Upper lobe of right lung (tissue), 1 donor: ENCODE results near the gene FAM241A. TPM values are rescaled to one million over a fixed set of nuclear protein-coding genes. Genes with fewer than 3 reads are reported as not detected.
"Not testable (repeated sequence)": the region's sequence is repeated elsewhere in the genome, so short reads cannot be mapped to it uniquely, and the experiment has no call there.

Experiments used
- ATAC-seq: fragments of 200-7000 bp; cut with Tn5 transposase; one replicate; pipeline ENCODE4 v1.9.1; 2020; ENCODE audit warnings: mild to moderate bottlenecking, moderate library complexity
- DNase-seq: peaks from one replicate; pipeline ENCODE4 v3.0.0-alpha.2; 2020
- H3K27ac ChIP-seq: fragments of 200-600 bp; one replicate; pipeline ENCODE4 v1.8.0; 2022
- H3K27me3 ChIP-seq: fragments of 200-600 bp; one replicate; pipeline ENCODE4 v1.8.0; 2022; ENCODE audit warnings: mild to moderate bottlenecking
- H3K36me3 ChIP-seq: fragments of 200-600 bp; one replicate; pipeline ENCODE4 v1.8.0; 2022
- H3K4me1 ChIP-seq: fragments of 200-600 bp; one replicate; pipeline ENCODE4 v1.8.0; 2022
- H3K4me3 ChIP-seq: fragments of 200-600 bp; one replicate; pipeline ENCODE4 v1.8.0; 2022; ENCODE audit warnings: mild to moderate bottlenecking
- H3K9me3 ChIP-seq: fragments of 200-600 bp; one replicate; pipeline ENCODE4 v1.8.0; 2022
- CTCF ChIP-seq: fragments of 200-600 bp; IDR thresholded peaks from one replicate; pipeline ENCODE4 v1.8.0; 2022; ENCODE audit warnings: antibody characterized with exemption
- intact Hi-C: fragments of 100-400 bp; cut with DNase I; formaldehyde crosslinking; loops from one replicate; pipeline ENCODE4 v1.11.0; 2022
- total RNA-seq: library from RNA; stranded (reverse); fragmentation: NEBNext Ultra II Directional; extraction: Animal tissue kit (Norgen Biotek cat#: 25700); gene quantifications from one replicate; pipeline ENCODE4 v1.2.1, GENCODE V29; 2021
- donor health status: DM: no; HTN: yes; CAD: no; lungs with severe emphysema.

Gene FAM241A
- total RNA-seq, 1 donor from 2014 or later, result 6.3 TPM

GRCh38 chr4:112201915-112202505, 56.8 kb downstream of the FAM241A start:
- Histone ChIP-seq H3K4me1 (no peaks in the 10 kb centered on the region), H3K27ac (no peak overlapping the region), H3K9me3 (no peaks in the 10 kb centered on the region), H3K27me3 (no peaks in the 10 kb centered on the region), H3K36me3 (no peaks in the 10 kb centered on the region), H3K4me3 (no peak overlapping the region)
- no peak for TF ChIP-seq CTCF
- ATAC-seq, result no peak
- intact Hi-C loops, result no loop called here
- DNase-seq, result no peak

GRCh38 chr4:112203593-112203992, 58.3 kb downstream of the FAM241A start:
- Histone ChIP-seq H3K9me3 (no peaks in the 10 kb centered on the region), H3K4me3 (no peak overlapping the region), H3K4me1 (no peaks in the 10 kb centered on the region), H3K27ac (no peak overlapping the region), H3K36me3 (no peaks in the 10 kb centered on the region), H3K27me3 (no peaks in the 10 kb centered on the region)
- TF ChIP-seq CTCF, result no peak
- no peak for ATAC-seq
- DNase-seq, result no peak
- intact Hi-C loops, result no loop called here

- intact Hi-C loops, result no loop called here
- no peaks in the 10 kb centered on the region for H3K4me1 ChIP-seq
- H3K36me3 ChIP-seq, result no peaks in the 10 kb centered on the region
- no peaks in the 10 kb centered on the region for H3K27me3 ChIP-seq
- no peak for ATAC-seq
- no peak for DNase-seq
- no peak overlapping the region for H3K27ac ChIP-seq
- H3K9me3 ChIP-seq, result no peaks in the 10 kb centered on the region
- TF ChIP-seq CTCF, result no peak
- H3K4me3 ChIP-seq, result no peak overlapping the region
Measured at GRCh38 chr4:112206431-112206830, 61.2 kb downstream of the FAM241A start.

- H3K27me3 ChIP-seq, H3K36me3 ChIP-seq, H3K4me1 ChIP-seq, H3K4me3 ChIP-seq, intact Hi-C loops, DNase-seq, H3K9me3 ChIP-seq, ATAC-seq, H3K27ac ChIP-seq: not testable (repeated sequence)
Measured at GRCh38 chr4:112208137-112209095, 63.2 kb downstream of the FAM241A start.

GRCh38 chr4:112210777-112211176, 65.5 kb downstream of the FAM241A start:
- intact Hi-C loops, result no loop called here
- no peaks in the 10 kb centered on the region for H3K4me1 ChIP-seq

More at GRCh38 chr4:112210777-112211176, 65.5 kb downstream of the FAM241A start:
- Histone ChIP-seq H3K27ac (no peak overlapping the region), H3K27me3 (no peaks in the 10 kb centered on the region), H3K36me3 (no peaks in the 10 kb centered on the region), H3K9me3 (no peaks in the 10 kb centered on the region), H3K4me3 (no peak overlapping the region)
- ATAC-seq, result no peak
- no peak for TF ChIP-seq CTCF
- DNase-seq, result no peak
